ENCODE measurements around the gene TPO.

DNA sequence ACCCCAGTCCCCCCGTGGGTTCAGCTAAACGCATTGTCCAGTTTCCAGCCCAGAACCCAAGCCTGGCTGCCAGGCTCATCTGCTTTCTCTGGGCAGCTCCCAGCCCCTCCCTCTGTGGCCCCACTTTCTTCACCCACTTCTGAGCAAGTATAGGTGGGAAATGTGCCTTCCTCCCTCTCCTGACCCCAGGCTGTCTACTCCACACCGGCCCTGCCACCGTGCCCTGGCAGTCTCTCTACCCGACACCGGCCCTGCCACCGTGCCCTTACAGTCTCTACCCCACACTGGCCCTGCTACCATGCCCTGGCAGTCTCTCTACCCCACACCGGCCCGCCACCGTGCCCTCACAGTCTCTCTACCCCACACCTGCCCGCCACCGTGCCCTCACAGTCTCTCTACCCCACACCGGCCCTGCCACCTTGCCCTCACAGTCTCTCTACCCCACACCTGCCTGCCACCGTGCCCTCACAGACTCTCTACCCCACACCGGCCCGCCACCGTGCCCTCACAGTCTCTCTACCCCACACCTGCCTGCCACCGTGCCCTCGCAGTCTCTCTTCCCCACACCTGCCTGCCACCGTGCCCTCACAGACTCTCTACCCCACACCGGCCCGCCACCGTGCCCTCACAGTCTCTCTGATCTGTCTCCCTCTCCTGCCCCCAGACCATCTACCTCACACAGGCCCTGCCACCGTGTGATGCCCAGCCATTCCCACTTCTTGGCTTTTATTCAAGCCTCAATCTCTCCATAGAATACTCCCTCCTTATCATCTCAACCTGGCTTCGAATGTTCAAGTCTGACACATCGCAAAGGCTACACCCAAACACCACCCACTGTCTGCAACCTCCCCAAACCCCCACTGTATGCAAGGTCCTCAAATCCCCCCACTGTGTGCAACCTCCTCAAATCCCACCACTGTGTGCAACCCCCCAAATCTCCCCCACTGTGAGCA, 108.9 kb downstream of the TPO start:
- TF ChIP-seq CTCF (conservative IDR thresholded peaks at IDR 0.05 in 1 of 2, IDR thresholded peaks at IDR 0.05 in 1 of 2; ENCODE audit: extremely low read depth in 1 of 2, insufficient read depth in 1 of 2, low read depth in 1 of 2, low read length in 2 of 2) (no peak), EZH2 (IDR thresholded peaks at IDR 0.05; ENCODE audit: borderline replicate concordance, low read length) (no peak)

Data from mammary epithelial cell (primary cell).